SK-N-SH treated with all-trans-retinoic acid at 6 μM for 48 hours (cell line): ENCODE measurements around the gene MS4A4A.

Source experiments
- ATAC-seq: fragments of 200-7000 bp; cut with Tn5 transposase; 3 replicates; pipeline ENCODE4 v1.9.1; 2020; ENCODE audit warnings: mild to moderate bottlenecking, moderate library complexity
- ARNTL ChIP-seq: fragments of 450-650 bp; formaldehyde crosslinking; IDR thresholded peaks from 2 replicates; pipeline ENCODE4 v1.5.0; 2020; ENCODE audit warnings: low read depth, mild to moderate bottlenecking, moderate library complexity, borderline replicate concordance
- BACH2 ChIP-seq: fragments of 250-450 bp; sonication (Bioruptor Pico); IDR thresholded peaks from 2 replicates; pipeline ENCODE4 v1.9.0; 2021; ENCODE audit warnings: mild to moderate bottlenecking, borderline replicate concordance
- CREB5 ChIP-seq: fragments of 250-450 bp; sonication (Bioruptor Pico); IDR thresholded peaks from 2 replicates; pipeline ENCODE4 v1.5.1; 2020; ENCODE audit warnings: low read depth, mild to moderate bottlenecking, moderate library complexity
- CSDC2 ChIP-seq: fragments of 250-450 bp; sonication (Bioruptor Pico); IDR thresholded peaks from 2 replicates; pipeline ENCODE4 v1.5.0; 2020; ENCODE audit warnings: mild to moderate bottlenecking, moderate library complexity
- CSRNP3 ChIP-seq: fragments of 250-450 bp; sonication (Bioruptor Pico); IDR thresholded peaks from 2 replicates; pipeline ENCODE4 v1.5.1; 2021; ENCODE audit warnings: mild to moderate bottlenecking, moderate library complexity
- ESRRG ChIP-seq: fragments of 250-450 bp; sonication (Bioruptor Pico); IDR thresholded peaks from 2 replicates; pipeline ENCODE4 v1.6.1; 2021; ENCODE audit warnings: mild to moderate bottlenecking
- GLIS3 ChIP-seq: fragments of 250-450 bp; sonication (Bioruptor Pico); IDR thresholded peaks from 2 replicates; pipeline ENCODE4 v1.5.0; 2020; ENCODE audit warnings: mild to moderate bottlenecking, moderate library complexity
- ISL1 ChIP-seq: fragments of 250-450 bp; sonication (Bioruptor Pico); IDR thresholded peaks from 2 replicates; pipeline ENCODE4 v2.1.2; 2022; ENCODE audit warnings: mild to moderate bottlenecking, moderate library complexity
- OSR1 ChIP-seq: fragments of 250-450 bp; sonication (Bioruptor Pico); IDR thresholded peaks from 2 replicates; pipeline ENCODE4 v1.8.0; 2022; ENCODE audit warnings: moderate library complexity, mild to moderate bottlenecking, inconsistent platforms
- PATZ1 ChIP-seq: fragments of 250-450 bp; sonication (Bioruptor Pico); IDR thresholded peaks from 2 replicates; pipeline ENCODE4 v1.8.0; 2020; ENCODE audit warnings: mild to moderate bottlenecking, moderate library complexity, borderline replicate concordance
- POU6F1 ChIP-seq: fragments of 250-450 bp; sonication (Bioruptor Pico); IDR thresholded peaks from 2 replicates; pipeline ENCODE4 v1.8.0; 2021; ENCODE audit warnings: low read depth, mild to moderate bottlenecking, moderate library complexity, borderline replicate concordance
- PPARA ChIP-seq: fragments of 250-450 bp; sonication (Bioruptor Pico); IDR thresholded peaks from 2 replicates; pipeline ENCODE4 v1.5.0; 2020; ENCODE audit warnings: mild to moderate bottlenecking, borderline replicate concordance
- RARB ChIP-seq: fragments of 250-450 bp; sonication (Bioruptor Pico); IDR thresholded peaks from 2 replicates; pipeline ENCODE4 v1.8.0; 2021; ENCODE audit warnings: mild to moderate bottlenecking, moderate library complexity
- SNAI2 ChIP-seq: fragments of 250-450 bp; sonication (Bioruptor Pico); IDR thresholded peaks from 2 replicates; pipeline ENCODE4 v1.5.0; 2020; ENCODE audit warnings: mild to moderate bottlenecking, moderate library complexity
- TCF4 ChIP-seq: fragments of 250-450 bp; sonication (Bioruptor Pico); IDR thresholded peaks from 2 replicates; pipeline ENCODE4 v1.8.0; 2021; ENCODE audit warnings: mild to moderate bottlenecking, moderate library complexity, borderline replicate concordance
- TSHZ2 ChIP-seq: fragments of 250-450 bp; sonication (Bioruptor Pico); IDR thresholded peaks from 2 replicates; pipeline ENCODE4 v1.5.0; 2020; ENCODE audit warnings: mild to moderate bottlenecking, moderate library complexity
- ZC3H10 ChIP-seq: fragments of 250-450 bp; sonication (Bioruptor Pico); IDR thresholded peaks from 2 replicates; pipeline ENCODE4 v1.5.1; 2021; ENCODE audit warnings: mild to moderate bottlenecking, moderate library complexity
- ZFP30 ChIP-seq: fragments of 450-650 bp; formaldehyde crosslinking; IDR thresholded peaks from 2 replicates; pipeline ENCODE4 v1.5.0; 2022; ENCODE audit warnings: mild to moderate bottlenecking, moderate library complexity
- ZNF565 ChIP-seq: fragments of 450-650 bp; formaldehyde crosslinking; conservative IDR thresholded peaks from 2 replicates; pipeline ENCODE4 v1.5.0; 2020; ENCODE audit warnings: low read depth, mild to moderate bottlenecking, moderate library complexity
- ZNF70 ChIP-seq: fragments of 450-650 bp; formaldehyde crosslinking; IDR thresholded peaks from 2 replicates; pipeline ENCODE4 v1.5.0; 2020; ENCODE audit warnings: mild to moderate bottlenecking, moderate library complexity
- ZNF8 ChIP-seq: fragments of 450-650 bp; formaldehyde crosslinking; IDR thresholded peaks from 2 replicates; pipeline ENCODE4 v1.5.0; 2020; ENCODE audit warnings: mild to moderate bottlenecking, moderate library complexity

Gene MS4A4A

GRCh38 chr11:60274416-60274815 is 6.0 kb upstream of the MS4A4A start:
- no peak for ATAC-seq
- TF ChIP-seq ESRRG (CRISPR knock-in tag): no peak
- no peak for TF ChIP-seq CSDC2 (CRISPR knock-in tag)
- no peak for TF ChIP-seq ZC3H10 (CRISPR knock-in tag)
- no peak for TF ChIP-seq ZFP30 (CRISPR knock-in tag)
- TF ChIP-seq ARNTL (CRISPR knock-in tag): no peak
- no peak for TF ChIP-seq ZNF565 (CRISPR knock-in tag)
- no peak for TF ChIP-seq OSR1 (CRISPR knock-in tag)
- no peak for TF ChIP-seq PPARA (CRISPR knock-in tag)
- TF ChIP-seq CSRNP3 (CRISPR knock-in tag): no peak
- TF ChIP-seq ZNF8 (CRISPR knock-in tag): no peak
- TF ChIP-seq CREB5: no peak
- TF ChIP-seq RARB (CRISPR knock-in tag): no peak
- TF ChIP-seq PATZ1: no peak
- no peak for TF ChIP-seq POU6F1
- TF ChIP-seq BACH2 (CRISPR knock-in tag): no peak
- no peak for TF ChIP-seq ZNF70 (CRISPR knock-in tag)
- no peak for TF ChIP-seq ISL1 (CRISPR knock-in tag)
- TF ChIP-seq GLIS3 (CRISPR knock-in tag): no peak

- ATAC-seq: no peak
- no peak for TF ChIP-seq SNAI2 (CRISPR knock-in tag)
- TF ChIP-seq TSHZ2: no peak
- no peak for TF ChIP-seq ARNTL (CRISPR knock-in tag)
- no peak for TF ChIP-seq BACH2 (CRISPR knock-in tag)
- no peak for TF ChIP-seq PPARA (CRISPR knock-in tag)
- TF ChIP-seq TCF4 (CRISPR knock-in tag): no peak
- no peak for TF ChIP-seq ISL1 (CRISPR knock-in tag)
These were observed 1.0 kb downstream of the MS4A4A start for GRCh38 chr11:60281485-60281884.

- ATAC-seq: no peak
- TF ChIP-seq ARNTL (CRISPR knock-in tag) (no peak), TSHZ2 (no peak), CSRNP3 (CRISPR knock-in tag) (no peak), ZNF565 (CRISPR knock-in tag) (no peak), CREB5 (no peak), ZNF70 (CRISPR knock-in tag) (no peak), ZNF8 (CRISPR knock-in tag) (no peak), ZC3H10 (CRISPR knock-in tag) (no peak)
These were observed 1.8 kb downstream of the MS4A4A start for GRCh38 chr11:60282286-60282685.
